NCI-H187 (cell line): ENCODE measurements around the gene RRM2.
"Not testable (repeated sequence)": the region's sequence is repeated elsewhere in the genome, so short reads cannot be mapped to it uniquely, and the experiment has no call there.

ENCODE experiments used
- DNase-seq, 2 experiments: peaks; one replicate each; lab custom pipeline; 2025; lab: John Stamatoyannopoulos, UW

The RRM2 gene

GRCh38 chr2:10132596-10132995, 10.1 kb downstream of the RRM2 start:
- DNase-seq: no peak

DNA sequence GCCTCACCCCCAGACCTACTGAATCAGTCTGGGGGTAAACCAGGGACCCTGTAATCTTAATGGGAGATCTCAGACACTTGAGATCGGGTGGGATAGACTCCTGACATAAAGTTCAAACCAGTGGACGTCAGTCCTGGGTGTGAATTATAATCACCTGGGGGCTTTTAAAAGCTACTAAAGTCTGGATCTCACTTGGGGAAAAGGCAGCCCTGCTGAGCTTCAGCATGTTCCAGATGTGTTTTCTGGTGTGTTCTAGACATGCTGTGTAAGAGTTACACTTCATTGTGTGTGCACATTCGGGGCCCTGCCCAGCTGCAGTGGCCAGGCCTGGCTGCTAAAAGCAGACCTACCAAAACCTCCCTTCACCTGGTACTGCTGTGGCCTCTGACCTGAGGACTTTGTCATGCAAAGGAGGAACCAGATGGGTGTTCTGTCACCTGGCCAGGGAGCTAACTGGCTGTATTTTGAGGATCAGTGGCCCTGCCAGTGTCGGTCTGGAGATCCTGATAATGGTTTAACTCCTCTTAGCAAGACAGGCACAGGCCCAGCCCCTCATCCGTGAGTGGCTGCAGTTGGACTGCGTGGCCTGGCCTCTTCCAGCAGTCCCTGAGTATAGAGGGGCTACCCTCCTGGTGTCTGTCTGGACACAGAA, 10.6 kb downstream of the RRM2 start:
- no peak for DNase-seq

- no peak for DNase-seq
Observed at GRCh38 chr2:10135296-10136089, 13.0 kb downstream of the RRM2 start.

DNA sequence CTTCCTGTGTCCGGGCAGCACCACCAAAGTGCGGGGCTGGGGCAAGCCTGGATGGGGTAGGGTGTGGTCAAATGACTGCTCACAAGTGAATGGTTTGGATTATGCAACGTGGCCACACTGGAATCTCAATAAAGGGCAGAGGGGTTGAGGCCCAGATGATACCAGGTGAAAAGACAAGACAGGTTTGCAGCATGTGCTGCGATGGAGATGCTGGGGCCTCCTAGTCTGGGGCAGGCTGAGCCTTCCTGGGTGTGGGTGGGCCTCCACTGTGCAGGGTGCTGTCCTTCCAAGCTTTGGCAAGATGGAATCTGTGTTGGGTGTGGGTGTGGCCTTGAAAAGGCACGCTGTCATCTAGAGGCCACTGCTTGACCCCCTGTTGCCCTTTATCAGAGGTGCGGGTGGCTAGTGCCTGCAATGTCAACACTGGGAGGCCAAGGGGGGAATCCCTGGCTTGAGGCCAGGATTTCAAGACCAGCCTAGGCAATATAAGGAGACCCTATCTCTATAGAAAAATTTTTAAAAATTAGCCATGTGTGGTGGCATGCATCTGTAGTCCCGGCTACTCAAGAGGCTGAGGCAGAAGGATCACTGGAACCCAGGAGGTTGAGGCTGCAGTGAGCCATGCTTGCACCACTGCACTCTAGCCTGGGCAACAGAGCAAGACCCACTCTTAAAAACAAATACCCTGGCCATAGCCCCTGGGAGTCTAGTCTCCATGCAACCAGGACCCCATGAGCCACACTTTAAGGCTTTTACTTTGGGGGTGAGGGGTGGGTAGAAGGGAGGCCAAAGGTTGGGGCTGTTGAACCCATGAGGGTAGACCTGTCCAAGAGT, 13.8 kb downstream of the RRM2 start:
- no peak for DNase-seq

- DNase-seq: no peak
Observed at GRCh38 chr2:10137053-10137843, 14.7 kb downstream of the RRM2 start.

- no peak for DNase-seq
Observed at GRCh38 chr2:10139536-10139935, 17.0 kb downstream of the RRM2 start.

DNA sequence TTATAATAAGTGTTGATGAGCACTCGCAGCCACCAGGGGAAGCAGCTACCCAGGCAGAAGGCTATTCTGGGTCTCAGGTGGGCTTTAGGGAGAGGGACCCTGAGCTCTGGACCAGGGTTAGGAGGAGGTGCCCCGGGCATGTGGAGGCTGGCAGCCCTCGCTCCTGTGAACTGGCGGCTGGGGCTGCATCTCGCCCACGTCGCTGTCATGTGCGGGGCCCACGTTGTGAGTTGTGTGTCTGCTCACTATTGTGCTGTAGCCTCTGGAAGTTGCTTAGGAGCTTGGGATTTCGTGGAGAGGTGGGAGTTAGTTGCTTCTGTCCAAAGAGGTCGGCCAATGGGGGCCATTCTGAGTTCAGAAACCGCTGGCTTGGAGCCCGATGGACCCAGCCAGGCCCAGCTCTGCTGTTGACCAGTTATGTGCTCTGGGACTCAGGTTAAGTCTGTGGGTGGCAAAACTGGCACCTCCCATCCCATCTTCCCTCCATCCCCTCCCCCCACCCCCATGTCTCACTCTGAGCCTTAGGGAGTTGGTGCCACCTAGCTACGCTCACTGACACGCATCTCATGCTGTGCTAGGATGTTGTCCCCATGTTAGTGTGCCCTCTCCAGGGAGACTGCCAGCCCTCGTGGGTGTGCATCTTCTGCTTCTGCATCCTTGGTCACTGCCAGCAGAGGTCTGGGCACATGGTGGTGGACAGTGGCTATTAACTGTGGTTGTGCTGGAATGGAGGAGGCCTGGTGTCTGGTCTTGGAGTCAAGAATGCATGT, 18.5 kb downstream of the RRM2 start:
- no peak for DNase-seq

GRCh38 chr2:10141736-10142639, 19.4 kb downstream of the RRM2 start:
- DNase-seq: no peak

DNA sequence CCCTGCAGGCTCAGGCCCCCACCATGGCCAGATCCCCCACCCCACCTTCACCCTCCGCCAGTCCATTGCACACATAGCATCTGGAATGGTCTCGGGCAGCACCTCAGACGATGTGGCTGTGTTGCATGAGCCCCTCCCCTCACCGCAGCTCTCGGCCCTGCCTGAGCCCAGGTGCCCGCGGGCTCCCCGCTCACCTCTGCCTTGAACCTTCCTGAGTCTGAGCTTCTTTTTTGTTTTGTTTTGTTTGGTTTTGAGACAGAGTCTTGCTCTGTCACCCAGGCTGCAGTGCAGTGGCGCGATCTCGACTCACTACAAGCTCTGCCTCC, 20.1 kb downstream of the RRM2 start:
- no peak for DNase-seq

DNA sequence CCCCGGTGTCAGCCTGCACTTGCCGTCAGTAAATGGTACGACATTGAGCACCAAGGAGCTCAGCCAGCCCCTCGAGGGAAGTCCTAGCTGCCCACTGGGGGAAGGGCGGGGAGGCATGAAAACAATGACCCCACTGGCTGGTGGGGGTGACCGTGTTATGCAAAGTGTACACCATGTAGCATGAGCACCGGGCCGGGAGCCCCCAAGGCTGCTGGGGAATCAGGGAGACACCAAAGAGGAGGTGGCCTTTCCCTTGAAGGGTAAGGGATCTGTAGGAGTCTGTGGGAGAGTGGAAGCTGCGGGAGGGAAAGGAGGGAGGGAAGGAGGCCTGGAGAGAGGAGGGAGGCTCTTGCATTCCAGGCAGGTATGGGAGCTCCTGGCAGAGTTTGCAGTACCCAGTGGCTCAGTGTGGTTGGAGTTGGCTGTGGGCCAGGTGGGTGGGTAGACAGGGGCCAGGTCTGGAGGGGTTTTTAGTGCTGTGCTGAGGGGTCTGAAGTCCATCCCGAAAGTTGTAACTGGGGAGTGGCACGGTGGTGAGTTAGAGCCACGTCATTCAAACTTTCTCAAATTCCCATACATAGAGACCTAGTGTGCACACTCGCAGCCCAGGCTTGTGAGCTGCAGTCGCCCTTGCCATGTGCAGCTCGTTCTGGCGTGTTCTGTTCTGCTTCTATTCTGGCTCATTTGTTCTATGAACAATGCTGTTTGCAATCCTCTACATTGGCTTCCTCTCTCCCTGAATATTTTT, 22.4 kb downstream of the RRM2 start:
- DNase-seq: no peak

- DNase-seq: no peak
Observed at GRCh38 chr2:10145519-10146357, 23.2 kb downstream of the RRM2 start.

- no peak for DNase-seq
Observed at GRCh38 chr2:10146366-10147005, 23.9 kb downstream of the RRM2 start.

GRCh38 chr2:10147050-10147660, 24.6 kb downstream of the RRM2 start:
- DNase-seq: not testable (repeated sequence)

GRCh38 chr2:10148268-10148667, 25.7 kb downstream of the RRM2 start:
- DNase-seq: no peak

GRCh38 chr2:10149635-10150034, 27.1 kb downstream of the RRM2 start:
- DNase-seq: no peak

DNA sequence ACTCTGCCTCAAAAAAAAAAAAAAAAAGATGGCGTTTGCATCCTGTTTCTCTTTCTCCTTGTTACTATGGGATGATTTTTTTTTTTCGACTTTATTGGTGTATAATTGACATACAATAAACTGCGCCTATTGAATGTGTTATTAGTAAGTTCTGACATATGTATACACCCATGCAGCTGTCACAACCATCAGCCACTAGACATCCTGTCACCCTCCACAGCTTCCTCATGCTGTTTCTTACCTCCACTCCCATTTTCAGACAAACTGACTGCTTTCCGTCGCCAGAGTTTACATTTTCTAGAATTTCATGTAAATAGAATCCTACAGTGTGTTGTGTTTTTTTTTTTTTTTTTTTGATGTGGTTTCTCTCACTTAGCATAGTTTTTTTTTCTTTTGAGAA, 27.9 kb downstream of the RRM2 start:
- no peak for DNase-seq

DNA sequence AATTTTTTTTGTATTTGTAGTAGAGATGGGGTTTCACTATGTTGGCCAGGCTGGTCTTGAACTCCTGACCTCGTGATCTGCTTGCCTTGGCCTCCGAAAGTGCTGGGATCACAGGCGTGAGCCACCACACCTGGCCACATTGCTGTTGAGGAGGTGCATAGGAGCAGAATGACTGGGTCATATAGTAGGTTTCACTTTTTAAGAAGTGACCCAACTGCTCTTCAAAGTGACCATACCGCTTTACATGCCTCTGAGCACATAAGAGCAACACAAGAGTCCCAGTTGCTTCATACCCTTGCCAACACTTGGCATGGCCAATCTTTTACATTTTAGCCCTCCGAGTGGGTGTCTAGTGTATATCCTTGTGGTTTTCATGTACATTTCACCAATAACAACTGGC, 28.9 kb downstream of the RRM2 start:
- no peak for DNase-seq

DNA sequence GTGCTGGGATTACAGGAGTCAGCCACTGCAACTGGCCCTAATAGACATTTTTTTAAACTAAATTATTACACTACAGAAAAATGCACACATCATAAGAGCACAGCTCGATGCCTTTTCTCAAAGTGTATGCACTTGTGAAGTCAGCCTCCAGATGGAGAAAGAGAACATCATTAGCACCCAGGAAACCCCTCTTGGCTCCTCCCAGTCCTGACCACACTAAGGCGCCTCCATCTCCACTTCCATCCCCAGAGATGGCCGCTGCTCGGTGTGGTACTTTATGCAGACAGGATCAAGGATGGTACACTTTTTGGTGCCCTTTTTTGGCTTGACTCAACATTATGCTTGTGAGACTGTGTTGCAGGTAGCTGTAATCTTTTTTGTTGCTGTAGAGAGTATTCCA, 34.8 kb downstream of the RRM2 start:
- no peak for DNase-seq
